SK-N-SH (cell line): ENCODE results near the gene HDAC2. TPM values are rescaled to one million over a fixed set of nuclear protein-coding genes. Genes with fewer than 3 reads are reported as not detected.

Experiments
- CTCF ChIA-PET: fragments of 300-600, 350-600 bp; formaldehyde crosslinking; extraction: SDS; loops from one replicate; lab custom pipeline; 2021; lab: Yijun Ruan, JAX
- POLR2A ChIA-PET: fragments of 350-600 bp; sonication (Branson Sonifier 250); formaldehyde crosslinking; extraction: SDS; loops from one replicate; lab custom pipeline; 2020; ENCODE audit warnings: antibody characterized with exemption, inconsistent platforms; lab: Yijun Ruan, JAX
- DNase-seq: peaks from one replicate; pipeline ENCODE4 v3.0.0; 2012
- H2AFZ ChIP-seq: fragments of 200-600 bp; sonication (generic); 2 replicates; pipeline ENCODE4 v1.8.1; 2016; ENCODE audit warnings: antibody characterized with exemption, mild to moderate bottlenecking, low read depth
- H3F3A ChIP-seq: fragments of 200-600 bp; sonication (generic); replicated peaks from 2 replicates; pipeline ENCODE3; 2016; ENCODE audit warnings: antibody characterized with exemption, mild to moderate bottlenecking; ENCODE audit not compliant: insufficient read depth
- H3K27ac ChIP-seq, 2 experiments: fragments of 200-500 bp in 1 of 2; fragments of 200-600 bp in 1 of 2; sonication (Bioruptor generic) in 1 of 2; sonication (generic), shearing (Covaris generic) in 1 of 2; 2 replicates each; pipeline versions ENCODE4 v1.5.1 to v1.6.1; 2014 to 2016; ENCODE audit warnings: low read depth in 2 of 2, inconsistent platforms in 1 of 2, low read length in 1 of 2, mild to moderate bottlenecking in 1 of 2, mixed read lengths in 1 of 2
- H3K27me3 ChIP-seq: fragments of 200-600 bp; sonication (generic), shearing (Covaris generic); 2 replicates; pipeline ENCODE4 v1.6.1; 2016; ENCODE audit warnings: mixed run types; ENCODE audit not compliant: insufficient read depth
- H3K36me3 ChIP-seq, 2 experiments: fragments of 200-500 bp in 1 of 2; fragments of 200-600 bp in 1 of 2; sonication (Bioruptor generic) in 1 of 2; sonication (generic) in 1 of 2; replicated peaks in 1 of 2; 2 replicates each; pipeline versions ENCODE3 to v1.5.1; 2014 to 2016; ENCODE audit warnings: low read length in 1 of 2, mild to moderate bottlenecking in 1 of 2; ENCODE audit not compliant: insufficient read depth in 2 of 2, control insufficient read depth in 1 of 2
- H3K4me1 ChIP-seq, 2 experiments: fragments of 200-500 bp in 1 of 2; fragments of 200-600 bp in 1 of 2; sonication (Bioruptor generic) in 1 of 2; sonication (generic), shearing (Covaris generic) in 1 of 2; 2 replicates each; pipeline versions ENCODE4 v1.5.1 to v1.6.1; 2014 to 2016; ENCODE audit warnings: low read depth in 1 of 2, low read length in 1 of 2, mixed run types in 1 of 2; ENCODE audit not compliant: insufficient read depth in 2 of 2, control insufficient read depth in 1 of 2
- H3K4me2 ChIP-seq: fragments of 200-600 bp; sonication (generic), shearing (Covaris generic); 2 replicates; pipeline ENCODE4 v1.6.1; 2017; ENCODE audit warnings: mixed run types
- H3K4me3 ChIP-seq, 2 experiments: fragments of 200-500 bp in 1 of 2; fragments of 200-600 bp in 1 of 2; sonication (Bioruptor generic) in 1 of 2; sonication (generic), shearing (Covaris generic) in 1 of 2; 2 replicates each; pipeline versions ENCODE4 v1.5.1 to v1.8.1; 2014 to 2016; ENCODE audit warnings: low read depth in 2 of 2, inconsistent platforms in 1 of 2, low read length in 1 of 2, mild to moderate bottlenecking in 1 of 2, mixed read lengths in 1 of 2, moderate library complexity in 1 of 2
- H3K79me2 ChIP-seq: fragments of 200-600 bp; sonication (generic); 2 replicates; pipeline ENCODE4 v1.8.1; 2017; ENCODE audit warnings: mild to moderate bottlenecking; ENCODE audit not compliant: insufficient read depth
- H3K9ac ChIP-seq: fragments of 200-600 bp; sonication (generic); 2 replicates; pipeline ENCODE4 v1.6.1; 2017; ENCODE audit warnings: mixed run types
- H3K9me2 ChIP-seq: fragments of 200-600 bp; sonication (generic); 2 replicates; pipeline ENCODE4 v1.6.1; 2017; ENCODE audit warnings: mixed run types
- H3K9me3 ChIP-seq: fragments of 200-600 bp; sonication (generic); 2 replicates; pipeline ENCODE4 v1.6.1; 2017; ENCODE audit warnings: mixed run types, mild to moderate bottlenecking, moderate library complexity
- H4K20me1 ChIP-seq: fragments of 200-600 bp; sonication (generic); 2 replicates; pipeline ENCODE4 v1.6.1; 2017; ENCODE audit warnings: mild to moderate bottlenecking, mixed run types; ENCODE audit not compliant: insufficient read depth
- CHD2 ChIP-seq: fragments of 150-350 bp; IDR thresholded peaks from 2 replicates; pipeline ENCODE4 v1.6.1; 2018; ENCODE audit warnings: low read length; ENCODE audit not compliant: partially characterized antibody
- CTCF ChIP-seq: fragments of 200-600 bp; sonication (generic); IDR thresholded peaks from 2 replicates; pipeline ENCODE4 v1.6.1; 2017; ENCODE audit warnings: antibody characterized with exemption, mild to moderate bottlenecking, moderate library complexity
- EP300 ChIP-seq, 2 experiments: IDR thresholded peaks; 2 replicates each; pipeline versions ENCODE4 v1.4.0 to v1.6.1; 2012; ENCODE audit warnings: borderline replicate concordance in 1 of 2, low read depth in 1 of 2, low read length in 1 of 2
- FOSL2 ChIP-seq: IDR thresholded peaks from 2 replicates; pipeline ENCODE4 v1.4.0; 2012; ENCODE audit warnings: low read depth, mild to moderate bottlenecking, moderate library complexity, borderline replicate concordance
- FOXJ3 ChIP-seq: sonication (generic); formaldehyde crosslinking; IDR thresholded peaks from 2 replicates; pipeline ENCODE4 v1.5.1; 2020; ENCODE audit warnings: mild to moderate bottlenecking, missing genetic modification reagents
- FOXM1 ChIP-seq: IDR thresholded peaks from 2 replicates; pipeline ENCODE4 v1.4.0; 2012; ENCODE audit warnings: low read depth, mild to moderate bottlenecking
- GABPA ChIP-seq: IDR thresholded peaks from 2 replicates; pipeline ENCODE4 v1.4.0; 2012; ENCODE audit warnings: low read depth, mild to moderate bottlenecking
- MEF2A ChIP-seq: IDR thresholded peaks from 2 replicates; pipeline ENCODE4 v1.4.0; 2012; ENCODE audit warnings: low read depth, borderline replicate concordance
- MXI1 ChIP-seq: IDR thresholded peaks from 2 replicates; pipeline ENCODE4 v1.6.1; 2012; ENCODE audit warnings: mild to moderate bottlenecking, low read depth, low read length, improper control_type of control experiment
- NFIC ChIP-seq: IDR thresholded peaks from 2 replicates; pipeline ENCODE4 v1.4.0; 2012; ENCODE audit warnings: borderline replicate concordance
- PBX3 ChIP-seq: IDR thresholded peaks from 2 replicates; pipeline ENCODE4; 2012
- RAD21 ChIP-seq: IDR thresholded peaks from 2 replicates; pipeline ENCODE4 v1.6.1; 2012; ENCODE audit warnings: mild to moderate bottlenecking, low read length
- RCOR1 ChIP-seq: fragments of 150-350 bp; IDR thresholded peaks from 2 replicates; pipeline ENCODE4 v1.6.1; 2017; ENCODE audit warnings: antibody characterized with exemption, low read length
- RFX5 ChIP-seq: IDR thresholded peaks from 2 replicates; pipeline ENCODE4 v1.6.1; 2012; ENCODE audit warnings: mild to moderate bottlenecking, improper control_type of control experiment, low read length
- RXRA ChIP-seq: IDR thresholded peaks from 2 replicates; pipeline ENCODE4 v1.4.0; 2012; ENCODE audit warnings: low read depth, mild to moderate bottlenecking, borderline replicate concordance
- SMC3 ChIP-seq: IDR thresholded peaks from 2 replicates; pipeline ENCODE4 v1.6.1; 2012; ENCODE audit warnings: low read depth, low read length, improper control_type of control experiment
- TAF1 ChIP-seq: IDR thresholded peaks from 2 replicates; pipeline ENCODE4 v1.6.1; 2012; ENCODE audit warnings: low read depth, mild to moderate bottlenecking, low read length, moderate library complexity, borderline replicate concordance
- TCF12 ChIP-seq: IDR thresholded peaks from 2 replicates; pipeline ENCODE4 v1.4.0; 2012
- TEAD4 ChIP-seq: IDR thresholded peaks from 2 replicates; pipeline ENCODE4 v1.4.0; 2012; ENCODE audit warnings: mild to moderate bottlenecking, borderline replicate concordance; ENCODE audit not compliant: insufficient read depth
- YY1 ChIP-seq: IDR thresholded peaks from 2 replicates; pipeline ENCODE4 v1.4.0; 2012; ENCODE audit warnings: low read depth, mild to moderate bottlenecking
- ZBTB33 ChIP-seq: IDR thresholded peaks from 2 replicates; pipeline ENCODE4 v1.4.0; 2012; ENCODE audit warnings: low read depth, borderline replicate concordance
- WGBS: methylation state at CpG from one replicate; pipeline ENCODE4 v1.1.6; 2017; ENCODE audit warnings: low lambda C conversion rate; 5-methylcytosine and 5-hydroxymethylcytosine counted together
- polyA plus RNA-seq, 3 experiments: library from polyadenylated mRNA; depleted of rRNA; stranded (reverse); fragments of >200 nt; gene quantifications; 2 replicates each; pipeline ENCODE4 v1.2.3, GENCODE V29; 2012
- TF ChIP-seq, protein P1 (sequence below): fragments of 150-350 bp; IDR thresholded peaks from 2 replicates; pipeline ENCODE4 v1.6.1; 2017; ENCODE audit warnings: antibody characterized with exemption, low read length, low read depth, borderline replicate concordance
- TF ChIP-seq, protein P2 (sequence below): IDR thresholded peaks from 2 replicates; pipeline ENCODE4 v1.4.0; 2012; ENCODE audit warnings: low read depth, borderline replicate concordance
- TF ChIP-seq, protein P3 (sequence below): fragments of 150-350 bp; IDR thresholded peaks from 2 replicates; pipeline ENCODE4 v1.6.1; 2016; ENCODE audit warnings: mild to moderate bottlenecking, low read depth, low read length

The HDAC2 gene
- polyA plus RNA-seq (2012; rRNA removed): 90.4 and 105 TPM in 2 replicates
- 135 and 159 TPM in 2 replicates for polyA plus RNA-seq (2012; cell fraction: cytosol; rRNA removed)
- 38.2 and 65.9 TPM in 2 replicates for polyA plus RNA-seq (2012; cell fraction: nucleus; rRNA removed)

GRCh38 chr6:113970805-113971676 lies at the start of gene HDAC2:
HDAC2 (minus strand) TSS chr6:113971148; CDS start chr6:113970908, 240 bp downstream.
- peak within 1 kb of the TSS; percentile 92 for H3K4me2 ChIP-seq
- POLR2A ChIA-PET: interaction anchor here (0.6 to 1.0 kb wide), 5 partner anchors 9 to 403 kb away, joined by 3 to 5 read pairs (median 3); no protein-coding TSS in a partner anchor
- H2AFZ ChIP-seq: peak within 1 kb of the TSS; percentile 95
- CTCF ChIA-PET: interaction anchor here (1.7 to 3.4 kb wide), 3 partner anchors 10 to 35 kb away, joined by 6 to 9 read pairs (median 9); no protein-coding TSS in a partner anchor
- H3K36me3 ChIP-seq: no peaks in the 10 kb centered on the region
- DNase-seq: peak; percentile 97
- peaks cover 10% of the 10 kb centered on the region for H3F3A ChIP-seq
- H3K9me3 ChIP-seq: no peaks in the 10 kb centered on the region
- H3K27ac ChIP-seq: peak within 1 kb of the TSS; percentile 89 to 95
- peaks cover 39% of the 10 kb centered on the region for H4K20me1 ChIP-seq
- no peaks in the 10 kb centered on the region for H3K27me3 ChIP-seq
- H3K4me3 ChIP-seq: peak within 1 kb of the TSS; percentile 89 to 97
- WGBS: 1% methylated on average over 49 of the region's 82 CpGs
- peak within 1 kb of the TSS; percentile 96 for H3K9ac ChIP-seq
- peaks cover 0 to 14% of the 10 kb centered on the region in 2 experiments; a peak in 3 of 4 replicates for H3K4me1 ChIP-seq
- no peaks in the 10 kb centered on the region for H3K9me2 ChIP-seq
- H3K79me2 ChIP-seq: peaks cover 50% of the 10 kb centered on the region
- TF ChIP-seq, protein P1, sequence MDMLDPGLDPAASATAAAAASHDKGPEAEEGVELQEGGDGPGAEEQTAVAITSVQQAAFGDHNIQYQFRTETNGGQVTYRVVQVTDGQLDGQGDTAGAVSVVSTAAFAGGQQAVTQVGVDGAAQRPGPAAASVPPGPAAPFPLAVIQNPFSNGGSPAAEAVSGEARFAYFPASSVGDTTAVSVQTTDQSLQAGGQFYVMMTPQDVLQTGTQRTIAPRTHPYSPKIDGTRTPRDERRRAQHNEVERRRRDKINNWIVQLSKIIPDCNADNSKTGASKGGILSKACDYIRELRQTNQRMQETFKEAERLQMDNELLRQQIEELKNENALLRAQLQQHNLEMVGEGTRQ: no peak; the same call in 1 of the 2 replicates
- TF ChIP-seq CTCF (no peak), GABPA (no peak), TEAD4 (no peak), RAD21 (no peak), PBX3 (no peak), NFIC (no peak), SMC3 (no peak), RFX5 (no peak), CHD2 (peak; percentile 92), FOSL2 (no peak), ZBTB33 (no peak), EP300 (IDR thresholded peaks at IDR 0.05; ENCODE audit: borderline replicate concordance in 1 of 2, low read depth in 1 of 2, low read length in 1 of 2) (peak in 1 of 2 experiments; percentile 51; a peak in 1 of 4 replicates), MXI1 (peak; percentile 93), TCF12 (no peak; the same call in 1 of the 2 replicates), TAF1 (peak; percentile 72; the same call in 1 of the 2 replicates), RXRA (no peak), MEF2A (no peak), RCOR1 (0 out of 2 replicates have a peak, but pooled peaks have one; percentile 7), FOXM1 (no peak), FOXJ3 (peak; percentile 65; the same call in 1 of the 2 replicates), YY1 (no peak; the same call in 1 of the 2 replicates)
- TF ChIP-seq, protein P2, sequence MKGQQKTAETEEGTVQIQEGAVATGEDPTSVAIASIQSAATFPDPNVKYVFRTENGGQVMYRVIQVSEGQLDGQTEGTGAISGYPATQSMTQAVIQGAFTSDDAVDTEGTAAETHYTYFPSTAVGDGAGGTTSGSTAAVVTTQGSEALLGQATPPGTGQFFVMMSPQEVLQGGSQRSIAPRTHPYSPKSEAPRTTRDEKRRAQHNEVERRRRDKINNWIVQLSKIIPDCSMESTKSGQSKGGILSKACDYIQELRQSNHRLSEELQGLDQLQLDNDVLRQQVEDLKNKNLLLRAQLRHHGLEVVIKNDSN: peak; percentile 84
- TF ChIP-seq, protein P3, sequence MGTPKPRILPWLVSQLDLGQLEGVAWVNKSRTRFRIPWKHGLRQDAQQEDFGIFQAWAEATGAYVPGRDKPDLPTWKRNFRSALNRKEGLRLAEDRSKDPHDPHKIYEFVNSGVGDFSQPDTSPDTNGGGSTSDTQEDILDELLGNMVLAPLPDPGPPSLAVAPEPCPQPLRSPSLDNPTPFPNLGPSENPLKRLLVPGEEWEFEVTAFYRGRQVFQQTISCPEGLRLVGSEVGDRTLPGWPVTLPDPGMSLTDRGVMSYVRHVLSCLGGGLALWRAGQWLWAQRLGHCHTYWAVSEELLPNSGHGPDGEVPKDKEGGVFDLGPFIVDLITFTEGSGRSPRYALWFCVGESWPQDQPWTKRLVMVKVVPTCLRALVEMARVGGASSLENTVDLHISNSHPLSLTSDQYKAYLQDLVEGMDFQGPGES: no peak
